HepG2 (cell line): ENCODE measurements around the gene TRIM10. TPM values are rescaled to one million over a fixed set of nuclear protein-coding genes. Genes with fewer than 3 reads are reported as not detected.
A peak's percentile ranks its signal among the peaks of the same experiment; 100 is the strongest.

Source experiments
- ATAC-seq: fragments of 200-7000 bp; cut with Tn5 transposase; 3 replicates; pipeline ENCODE4 v1.9.1; 2020; ENCODE audit warnings: mild to moderate bottlenecking, moderate library complexity
- BruUV-seq: library from RNA; stranded (reverse); fragments of 400-500 nt; replicated peaks from 2 replicates; lab custom pipeline; 2021; lab: Mats Ljungman, UMichigan
- CTCF ChIA-PET: fragments of 300-600 bp; formaldehyde crosslinking; extraction: SDS; loops from one replicate; lab custom pipeline; 2021; ENCODE audit warnings: low total read pairs, inconsistent platforms, low intra/inter-chr PET ratio; lab: Yijun Ruan, JAX
- POLR2A ChIA-PET: fragments of 350-600 bp; sonication (Branson Sonifier 250); formaldehyde crosslinking; loops from one replicate; lab custom pipeline; 2020; ENCODE audit warnings: antibody characterized with exemption, inconsistent platforms; lab: Yijun Ruan, JAX
- DNase-seq: peaks from one replicate; pipeline ENCODE4 v3.0.0-alpha.2; 2015; ENCODE audit warnings: low spot score
- FAIRE-seq: peaks from 3 replicates; lab custom pipeline; 2011; peaks lifted over from hg19 to GRCh38; lab: Jason Lieb, UNC
- H2AFZ ChIP-seq: one replicate; pipeline ENCODE4 v1.6.1; 2011; ENCODE audit warnings: low read length, inconsistent platforms
- H3K27ac ChIP-seq: fragments of 300-600 bp; 3 replicates; pipeline ENCODE4 v1.8.0; 2011; ENCODE audit warnings: mixed run types, mild to moderate bottlenecking, mixed read lengths, low read length, inconsistent platforms; ENCODE audit not compliant: insufficient read depth; ENCODE audit errors: extremely low read length
- H3K27me3 ChIP-seq, 2 experiments: fragments of 200-600 bp in 1 of 2; 2 replicates in 1 of 2; 3 replicates in 1 of 2; pipeline versions ENCODE4 v1.6.0 to v1.8.0; 2011; ENCODE audit warnings: low read length in 2 of 2, mild to moderate bottlenecking in 2 of 2, moderate library complexity in 2 of 2, inconsistent platforms in 1 of 2; ENCODE audit not compliant: insufficient read depth in 2 of 2, control insufficient read depth in 1 of 2
- H3K36me3 ChIP-seq, 2 experiments: fragments of 200-600 bp in 1 of 2; replicated peaks in 1 of 2; 2 replicates in 1 of 2; 3 replicates in 1 of 2; pipeline versions ENCODE4 v1.5.1 to v1.8.0; 2011; ENCODE audit warnings: low read length in 2 of 2, inconsistent platforms in 1 of 2; ENCODE audit not compliant: insufficient read depth in 2 of 2, control insufficient read depth in 1 of 2
- H3K4me1 ChIP-seq: 2 replicates; pipeline ENCODE4 v1.5.1; 2012; ENCODE audit warnings: low read length, inconsistent platforms; ENCODE audit not compliant: insufficient read depth
- H3K4me2 ChIP-seq: 2 replicates; pipeline ENCODE4 v1.6.0; 2011; ENCODE audit warnings: low read depth, low read length, inconsistent platforms
- H3K4me3 ChIP-seq, 3 experiments: fragments of 200-600 bp in 1 of 3; sonication (generic), shearing (Covaris generic) in 1 of 3; replicated peaks in 1 of 3; 2 replicates each; pipeline ENCODE4 v1.5.1; 2011 to 2016; ENCODE audit warnings: low read length in 3 of 3, inconsistent platforms in 2 of 3, low read depth in 2 of 3, mild to moderate bottlenecking in 2 of 3, control low read depth in 1 of 3, mixed read lengths in 1 of 3; ENCODE audit not compliant: insufficient read depth in 1 of 3
- H3K79me2 ChIP-seq: one replicate; pipeline ENCODE4 v1.6.1; 2011; ENCODE audit warnings: low read length, inconsistent platforms; ENCODE audit not compliant: insufficient read depth
- H3K9ac ChIP-seq: 2 replicates; pipeline ENCODE4 v1.6.0; 2011; ENCODE audit warnings: mild to moderate bottlenecking, low read depth, low read length, inconsistent platforms; ENCODE audit not compliant: insufficient read depth
- H3K9me3 ChIP-seq: 2 replicates; pipeline ENCODE4 v1.5.1; 2012; ENCODE audit warnings: mild to moderate bottlenecking, low read length
- H4K20me1 ChIP-seq: 2 replicates; pipeline ENCODE4 v1.6.0; 2011; ENCODE audit warnings: inconsistent platforms, mild to moderate bottlenecking, low read length, moderate library complexity; ENCODE audit not compliant: insufficient read depth
- CHCHD3 ChIP-seq: sonication (generic); formaldehyde crosslinking; IDR thresholded peaks from 2 replicates; pipeline ENCODE4 v1.8.0; 2022; ENCODE audit warnings: mild to moderate bottlenecking, missing genetic modification reagents, moderate library complexity
- IRF1 ChIP-seq: sonication (generic); formaldehyde crosslinking; IDR thresholded peaks from 2 replicates; pipeline ENCODE4 v1.4.0; 2020; ENCODE audit warnings: low read depth, mild to moderate bottlenecking, missing genetic modification reagents
- NFKBIZ ChIP-seq: IDR thresholded peaks from 2 replicates; pipeline ENCODE4 v1.6.1; 2018; ENCODE audit warnings: missing genetic modification reagents, missing compliant biosample characterization
- REPIN1 ChIP-seq: sonication (generic); formaldehyde crosslinking; IDR thresholded peaks from 2 replicates; pipeline ENCODE4 v1.8.0; 2022; ENCODE audit warnings: missing genetic modification reagents, low read depth, mild to moderate bottlenecking, borderline replicate concordance
- ZFX ChIP-seq: sonication (generic); formaldehyde crosslinking; IDR thresholded peaks from 2 replicates; pipeline ENCODE4 v1.4.0; 2020; ENCODE audit warnings: mild to moderate bottlenecking, low read depth, missing genetic modification reagents, moderate library complexity
- ZNF773 ChIP-seq: sonication (generic); formaldehyde crosslinking; IDR thresholded peaks from 2 replicates; pipeline ENCODE4 v1.4.0; 2020; ENCODE audit warnings: missing genetic modification reagents, borderline replicate concordance
- WGBS: methylation state at CpG from one replicate; pipeline ENCODE4 v1.1.6; 2017; ENCODE audit warnings: low lambda C conversion rate; 5-methylcytosine and 5-hydroxymethylcytosine counted together
- in situ Hi-C: cut with HindIII; loops from 2 replicates; pipeline ENCODE4 v1.10.0; 2017; ENCODE audit warnings: low pct_unique_long_range_greater_than_20kb; ENCODE audit not compliant: extremely low pct_ligation_motif_present
- intact Hi-C: fragments of 100-400 bp; cut with micrococcal nuclease; formaldehyde crosslinking; loops from one replicate; pipeline ENCODE4 v1.10.0; 2022; ENCODE audit not compliant: unreplicated experiment
- polyA plus RNA-seq, 8 experiments: library from polyadenylated mRNA; depleted of rRNA in 3 of 8; stranded (reverse) in 7 of 8; unstranded in 1 of 8; fragments of >200 nt; fragmentation: Illumina TruSeq in 4 of 8; extraction: Trizol in 4 of 8; gene quantifications; 2 replicates each; pipeline versions ENCODE4 v1.2.1 to v1.2.3, GENCODE V29; 2011 to 2016; ENCODE audit warnings: low read depth in 4 of 8, missing spikeins in 1 of 8, mixed read lengths in 1 of 8; ENCODE audit not compliant: insufficient read depth in 1 of 8
- total RNA-seq, 5 experiments: library from RNA; depleted of rRNA; stranded (reverse); fragments of >200 nt; fragmentation: Illumina TruSeq; extraction: Trizol; gene quantifications; 2 replicates each; pipeline ENCODE4 v1.2.3, GENCODE V29; 2016; ENCODE audit warnings: low read depth in 1 of 5
- TF ChIP-seq, protein P1 (sequence below): IDR thresholded peaks from 2 replicates; pipeline ENCODE4 v1.6.1; 2012; ENCODE audit warnings: low read depth, low read length, improper control_type of control experiment

The TRIM10 gene
- total and polyA plus RNA-seq, 2 of the 13 experiments (the other 11 are each of a cell fraction or from before 2014, with no cell fraction given): 4.1 to 6.8 TPM

DNA sequence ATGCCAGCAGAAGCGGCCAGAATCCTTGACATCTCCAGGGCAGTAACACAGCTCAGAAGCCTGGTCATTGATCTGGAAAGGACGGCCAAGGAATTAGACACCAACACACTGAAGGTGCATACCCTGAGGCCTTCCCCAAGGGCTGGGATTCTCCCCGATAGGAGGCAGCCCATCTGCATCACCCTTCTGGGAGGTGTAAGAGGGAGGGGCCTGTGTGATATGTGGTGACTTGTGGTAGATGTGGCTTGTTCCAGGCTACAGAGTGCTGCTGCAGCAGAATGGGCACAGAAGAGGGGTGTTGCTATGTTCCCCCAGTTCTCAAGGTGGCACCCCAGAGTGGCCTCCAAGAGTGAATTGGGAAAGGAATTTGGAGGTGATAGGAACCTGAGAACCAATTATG lies 13.9 kb downstream of the TRIM10 start:
- FAIRE-seq: no peak

DNA sequence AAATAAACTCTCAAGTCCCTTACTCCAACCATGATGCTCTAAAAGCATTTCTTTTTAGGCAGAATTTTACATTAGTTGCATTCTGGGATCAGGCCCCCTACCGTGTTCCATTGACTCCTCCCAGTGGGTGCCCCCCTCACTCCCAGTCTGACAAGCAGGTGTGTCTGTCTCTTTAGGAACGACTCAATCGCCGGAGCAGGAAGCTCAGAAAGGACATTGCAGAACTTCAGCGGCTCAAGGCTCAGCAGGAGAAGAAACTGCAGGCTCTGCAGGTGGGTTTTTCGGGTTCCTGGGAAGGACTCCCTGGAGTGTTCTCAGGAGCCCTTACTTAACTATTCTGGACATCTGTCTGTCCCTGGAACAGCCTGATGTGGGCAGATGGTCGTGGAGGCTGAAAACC lies 15.2 kb downstream of the TRIM10 start:
- POLR2A ChIA-PET: no interaction called here
- 62% methylated on average over 7 of the region's 7 CpGs for WGBS
- DNase-seq: no peak
- Histone ChIP-seq H3K79me2 (no peaks in the 10 kb centered on the region), H3K27ac (no peak overlapping the region), H2AFZ (no peak overlapping the region), H3K4me1 (peaks cover 32% of the 10 kb centered on the region), H3K9me3 (no peaks in the 10 kb centered on the region), H3K27me3 (no peaks in the 10 kb centered on the region; a peak in 1 of 5 replicates), H3K36me3 (no peaks in the 10 kb centered on the region), H4K20me1 (no peaks in the 10 kb centered on the region), H3K4me2 (no peak overlapping the region), H3K4me3 (no peak overlapping the region), H3K9ac (no peak overlapping the region)
- TF ChIP-seq, protein P1, sequence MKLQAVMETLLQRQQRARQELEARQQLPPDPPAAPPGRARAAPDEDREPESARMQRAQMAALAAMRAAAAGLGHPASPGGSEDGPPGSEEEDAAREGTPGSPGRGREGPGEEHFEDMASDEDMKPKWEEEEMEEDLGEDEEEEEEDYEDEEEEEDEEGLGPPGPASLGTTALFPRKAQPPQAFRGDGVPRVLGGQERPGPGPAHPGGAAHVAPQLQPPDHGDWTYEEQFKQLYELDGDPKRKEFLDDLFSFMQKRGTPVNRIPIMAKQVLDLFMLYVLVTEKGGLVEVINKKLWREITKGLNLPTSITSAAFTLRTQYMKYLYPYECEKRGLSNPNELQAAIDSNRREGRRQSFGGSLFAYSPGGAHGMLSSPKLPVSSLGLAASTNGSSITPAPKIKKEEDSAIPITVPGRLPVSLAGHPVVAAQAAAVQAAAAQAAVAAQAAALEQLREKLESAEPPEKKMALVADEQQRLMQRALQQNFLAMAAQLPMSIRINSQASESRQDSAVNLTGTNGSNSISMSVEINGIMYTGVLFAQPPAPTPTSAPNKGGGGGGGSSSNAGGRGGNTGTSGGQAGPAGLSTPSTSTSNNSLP: no peak
- no peak for TF ChIP-seq NFKBIZ
- TF ChIP-seq ZNF773: no peak
- TF ChIP-seq IRF1 (CRISPR knock-in tag): no peak
- TF ChIP-seq CHCHD3 (CRISPR knock-in tag): no peak
- no peak for FAIRE-seq
- in situ Hi-C loops: no loop called here
- ATAC-seq: no peak
- CTCF ChIA-PET: no interaction called here
- intact Hi-C loops: no loop called here
- no TSS peak for BruUV-seq

More for the DNA sequence above, 13.9 kb downstream of the TRIM10 start:
- H3K9ac ChIP-seq: no peak overlapping the region
- 65% methylated on average over 3 of the region's 3 CpGs for WGBS
- no peak overlapping the region for H3K27ac ChIP-seq
- H3K4me3 ChIP-seq: no peak overlapping the region
- intact Hi-C loops (no loop called here), in situ Hi-C loops (no loop called here)
- peak; percentile 30 for ATAC-seq
- peaks cover 44% of the 10 kb centered on the region for H3K4me1 ChIP-seq
- POLR2A ChIA-PET: interaction anchor here (1.1 kb wide), 1 partner anchor 13 kb away, joined by 4 read pairs; no protein-coding TSS in a partner anchor
- no peaks in the 10 kb centered on the region for H3K36me3 ChIP-seq
- BruUV-seq: no TSS peak
- no peaks in the 10 kb centered on the region for H3K9me3 ChIP-seq
- no peaks in the 10 kb centered on the region; a peak in 1 of 5 replicates for H3K27me3 ChIP-seq
- no peak overlapping the region for H2AFZ ChIP-seq
- H3K4me2 ChIP-seq: no peak overlapping the region
- TF ChIP-seq REPIN1 (CRISPR knock-in tag): no peak
- TF ChIP-seq ZFX: 0 out of 2 replicates have a peak, but pooled peaks have one; percentile 16
- TF ChIP-seq, all 625 proteins: peak for 1
- CTCF ChIA-PET: no interaction called here
- DNase-seq: no peak
- H3K79me2 ChIP-seq: no peaks in the 10 kb centered on the region
- H4K20me1 ChIP-seq: no peaks in the 10 kb centered on the region
